SU-DHL-6 (cell line): ENCODE results near the gene CREBBP.

ENCODE experiments used
- EZH2phosphoT487 ChIP-seq: fragments of 200-600 bp; sonication (generic), shearing (Covaris generic); conservative IDR thresholded peaks from 2 replicates; pipeline ENCODE4 v1.6.1; 2018; ENCODE audit warnings: mild to moderate bottlenecking, antibody characterized with exemption, low read length, moderate library complexity, mixed read lengths
- TF ChIP-seq, protein P1 (sequence below): fragments of 200-600 bp; sonication (generic); IDR thresholded peaks from one replicate; pipeline ENCODE4 v1.5.1; 2017; ENCODE audit warnings: antibody characterized with exemption, mild to moderate bottlenecking, low read length, moderate library complexity; ENCODE audit not compliant: insufficient read depth, poor library complexity, severe bottlenecking

DNA sequence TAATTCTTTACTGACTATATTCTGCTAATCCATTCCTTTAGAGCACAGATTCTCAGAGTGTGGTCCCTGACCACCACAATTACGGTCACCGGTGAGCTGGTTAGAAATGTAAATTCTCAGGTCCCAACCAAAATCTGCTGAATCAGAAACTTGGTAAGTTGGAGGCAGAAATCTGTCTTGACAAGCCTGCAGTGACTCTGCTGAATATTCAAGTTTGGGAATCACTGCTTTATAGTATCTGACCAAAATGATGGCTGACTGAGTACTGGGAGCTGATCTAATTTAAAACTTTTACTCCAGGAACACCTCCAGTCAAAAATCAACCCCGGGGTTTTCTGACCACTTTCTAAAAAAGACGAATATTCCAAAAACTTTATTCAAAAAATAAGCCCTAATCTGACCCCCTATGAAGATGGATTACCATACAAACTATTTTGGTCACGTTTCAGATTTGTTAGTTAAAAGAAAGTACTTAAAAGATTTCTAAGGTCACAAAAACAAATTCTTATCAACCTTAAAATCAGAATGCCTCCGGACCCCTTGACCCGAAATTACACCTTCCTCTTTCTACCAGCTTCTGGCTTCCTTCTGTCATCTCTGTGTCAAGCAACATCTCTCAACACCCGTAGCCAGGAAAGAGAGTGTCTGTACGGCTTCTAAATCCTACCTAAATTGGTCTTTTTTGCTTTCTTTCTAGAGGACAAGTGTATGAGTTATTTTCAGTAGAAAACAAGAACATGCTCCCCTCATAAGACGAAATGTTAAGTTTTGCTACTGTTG is 38.6 kb downstream of the CREBBP start:
- TF ChIP-seq, protein P1, sequence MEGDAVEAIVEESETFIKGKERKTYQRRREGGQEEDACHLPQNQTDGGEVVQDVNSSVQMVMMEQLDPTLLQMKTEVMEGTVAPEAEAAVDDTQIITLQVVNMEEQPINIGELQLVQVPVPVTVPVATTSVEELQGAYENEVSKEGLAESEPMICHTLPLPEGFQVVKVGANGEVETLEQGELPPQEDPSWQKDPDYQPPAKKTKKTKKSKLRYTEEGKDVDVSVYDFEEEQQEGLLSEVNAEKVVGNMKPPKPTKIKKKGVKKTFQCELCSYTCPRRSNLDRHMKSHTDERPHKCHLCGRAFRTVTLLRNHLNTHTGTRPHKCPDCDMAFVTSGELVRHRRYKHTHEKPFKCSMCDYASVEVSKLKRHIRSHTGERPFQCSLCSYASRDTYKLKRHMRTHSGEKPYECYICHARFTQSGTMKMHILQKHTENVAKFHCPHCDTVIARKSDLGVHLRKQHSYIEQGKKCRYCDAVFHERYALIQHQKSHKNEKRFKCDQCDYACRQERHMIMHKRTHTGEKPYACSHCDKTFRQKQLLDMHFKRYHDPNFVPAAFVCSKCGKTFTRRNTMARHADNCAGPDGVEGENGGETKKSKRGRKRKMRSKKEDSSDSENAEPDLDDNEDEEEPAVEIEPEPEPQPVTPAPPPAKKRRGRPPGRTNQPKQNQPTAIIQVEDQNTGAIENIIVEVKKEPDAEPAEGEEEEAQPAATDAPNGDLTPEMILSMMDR, result no peak
- TF ChIP-seq EZH2phosphoT487, result no peak
